ENCODE data around the gene VWA5B1.

VWA5B1 gene

GRCh38 chr1:20381961-20382360 is 91.3 kb downstream of the VWA5B1 start:
- Mint-ChIP-seq H3K9me3 (no peaks in the 10 kb centered on the region), H3K27me3 (ENCODE audit: low read depth) (peaks cover 14% of the 10 kb centered on the region), H3K36me3 (ENCODE audit: low read depth) (no peaks in the 10 kb centered on the region)

DNA sequence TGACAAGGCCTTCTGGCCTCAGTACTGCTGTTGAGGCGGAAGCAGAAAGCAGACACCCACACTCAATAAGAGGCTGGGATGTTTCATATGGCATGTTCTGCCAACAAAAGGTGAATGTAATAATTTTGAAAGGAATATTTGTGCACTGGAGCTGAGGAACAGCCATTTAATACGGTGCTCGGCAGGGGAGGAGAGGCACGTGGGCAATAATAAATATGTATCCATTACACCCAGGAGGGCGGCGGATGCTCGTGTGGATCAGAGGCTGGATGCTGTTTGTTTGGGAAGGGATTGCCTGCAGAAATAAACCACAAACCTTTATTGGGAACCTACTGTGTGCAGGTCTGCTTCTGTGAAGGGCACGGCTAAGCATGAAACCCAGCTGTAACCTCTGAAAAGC is 92.0 kb downstream of the VWA5B1 start:
- Mint-ChIP-seq H3K4me1 (ENCODE audit: low read depth) (no peaks in the 10 kb centered on the region), H3K4me3 (no peak overlapping the region), H3K27me3 (ENCODE audit: low read depth) (peaks cover 14% of the 10 kb centered on the region), H3K36me3 (ENCODE audit: low read depth) (no peaks in the 10 kb centered on the region), H3K9me3 (no peaks in the 10 kb centered on the region), H3K27ac (no peak overlapping the region)

More at GRCh38 chr1:20381961-20382360, 91.3 kb downstream of the VWA5B1 start:
- Mint-ChIP-seq H3K4me3 (no peak overlapping the region), H3K27ac (no peak overlapping the region), H3K4me1 (ENCODE audit: low read depth) (no peaks in the 10 kb centered on the region)

DNA sequence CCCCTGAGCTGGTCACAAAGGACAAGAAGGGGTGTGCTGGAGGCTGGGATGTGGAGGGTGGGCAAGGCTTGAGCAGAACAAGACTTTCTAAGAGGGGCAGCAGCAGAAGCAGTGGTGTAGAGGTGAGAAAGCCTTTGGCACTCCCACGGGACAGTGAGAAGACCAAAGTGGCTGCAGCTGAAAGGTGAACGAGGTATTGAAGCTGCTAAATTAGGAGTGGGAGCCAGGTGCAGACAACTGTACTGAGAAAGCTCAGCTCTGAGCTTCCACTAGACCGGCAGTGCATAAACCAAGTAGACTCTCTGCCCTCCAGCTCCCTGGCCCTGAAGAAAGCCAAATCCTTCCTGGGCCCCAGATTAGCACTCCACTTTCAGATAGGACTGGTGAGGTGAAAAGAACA is 93.0 kb downstream of the VWA5B1 start:
- H3K36me3 Mint-ChIP-seq (ENCODE audit: low read depth) = no peaks in the 10 kb centered on the region
- no peak overlapping the region for H3K4me3 Mint-ChIP-seq
- peaks cover 14% of the 10 kb centered on the region for H3K27me3 Mint-ChIP-seq (ENCODE audit: low read depth)
- H3K27ac Mint-ChIP-seq = no peak overlapping the region
- no peaks in the 10 kb centered on the region for H3K9me3 Mint-ChIP-seq
- no peaks in the 10 kb centered on the region for H3K4me1 Mint-ChIP-seq (ENCODE audit: low read depth)

- no peaks in the 10 kb centered on the region for H3K4me1 Mint-ChIP-seq (ENCODE audit: low read depth)
- H3K27me3 Mint-ChIP-seq (ENCODE audit: low read depth) = peaks cover 16% of the 10 kb centered on the region
These were observed 95.0 kb downstream of the VWA5B1 start for GRCh38 chr1:20385630-20386029.

GRCh38 chr1:20386323-20387081 is 95.8 kb downstream of the VWA5B1 start:
- Mint-ChIP-seq H3K4me1 (ENCODE audit: low read depth) (no peaks in the 10 kb centered on the region), H3K9me3 (no peaks in the 10 kb centered on the region), H3K36me3 (ENCODE audit: low read depth) (no peaks in the 10 kb centered on the region), H3K4me3 (no peak overlapping the region), H3K27ac (no peak overlapping the region), H3K27me3 (ENCODE audit: low read depth) (peaks cover 19% of the 10 kb centered on the region)

More at GRCh38 chr1:20385630-20386029, 95.0 kb downstream of the VWA5B1 start:
- Mint-ChIP-seq H3K36me3 (ENCODE audit: low read depth) (no peaks in the 10 kb centered on the region), H3K27ac (no peak overlapping the region), H3K4me3 (no peak overlapping the region), H3K9me3 (no peaks in the 10 kb centered on the region)

- H3K27me3 Mint-ChIP-seq (ENCODE audit: low read depth) = peaks cover 32% of the 10 kb centered on the region
- no peaks in the 10 kb centered on the region for H3K4me1 Mint-ChIP-seq (ENCODE audit: low read depth)
- peaks cover 9% of the 10 kb centered on the region for H3K9me3 Mint-ChIP-seq
- no peaks in the 10 kb centered on the region for H3K36me3 Mint-ChIP-seq (ENCODE audit: low read depth)
- no peak overlapping the region for H3K27ac Mint-ChIP-seq
- H3K4me3 Mint-ChIP-seq = no peak overlapping the region
These were observed 98.9 kb downstream of the VWA5B1 start for GRCh38 chr1:20389571-20389970.

DNA sequence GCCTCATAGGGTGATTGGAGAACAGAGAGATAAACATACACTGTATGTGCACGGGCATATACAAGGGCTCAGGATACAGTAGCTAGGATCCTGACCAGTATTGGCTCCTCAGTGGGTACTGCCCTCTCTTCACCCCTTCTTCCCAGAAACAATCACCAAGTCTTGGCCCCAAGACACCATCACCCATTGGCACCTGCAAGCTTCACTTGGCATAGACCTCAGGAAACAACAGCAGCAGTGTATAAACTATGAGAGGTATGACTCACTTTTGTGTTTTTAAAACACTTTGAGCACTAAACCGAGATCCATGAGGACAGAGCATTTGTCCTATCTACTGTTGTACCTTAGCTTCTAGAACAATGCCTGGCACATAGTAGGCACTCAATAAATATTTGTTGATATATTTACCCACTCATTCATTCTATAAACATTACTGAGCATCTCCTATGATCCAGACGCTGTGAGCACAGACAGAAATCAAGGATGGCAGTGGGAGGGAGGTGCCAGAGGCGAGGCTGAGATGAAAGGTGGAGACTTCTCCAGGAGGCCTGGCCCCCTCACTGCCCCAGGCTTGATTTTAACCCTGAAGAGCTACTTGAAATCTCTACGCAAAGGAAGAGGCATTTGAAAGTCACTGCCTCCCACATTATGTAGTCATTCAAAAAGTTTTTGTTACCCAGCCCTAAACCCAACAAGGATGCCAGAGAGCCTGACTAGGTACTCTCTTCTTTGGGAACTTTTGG is 100.1 kb downstream of the VWA5B1 start:
- no peak overlapping the region for H3K4me3 Mint-ChIP-seq
- no peaks in the 10 kb centered on the region for H3K4me1 Mint-ChIP-seq (ENCODE audit: low read depth)
- no peaks in the 10 kb centered on the region for H3K36me3 Mint-ChIP-seq (ENCODE audit: low read depth)
- H3K27ac Mint-ChIP-seq = no peak overlapping the region
- H3K27me3 Mint-ChIP-seq (ENCODE audit: low read depth) = peaks cover 24% of the 10 kb centered on the region
- H3K9me3 Mint-ChIP-seq = peaks cover 9% of the 10 kb centered on the region

- H3K4me3 Mint-ChIP-seq = no peak overlapping the region
- H3K4me1 Mint-ChIP-seq (ENCODE audit: low read depth) = no peaks in the 10 kb centered on the region
- peaks cover 26% of the 10 kb centered on the region for H3K27me3 Mint-ChIP-seq (ENCODE audit: low read depth)
- H3K36me3 Mint-ChIP-seq (ENCODE audit: low read depth) = no peaks in the 10 kb centered on the region
- no peak overlapping the region for H3K27ac Mint-ChIP-seq
- H3K9me3 Mint-ChIP-seq = peaks cover 9% of the 10 kb centered on the region
These were observed 104.6 kb downstream of the VWA5B1 start for GRCh38 chr1:20395255-20395654.

DNA sequence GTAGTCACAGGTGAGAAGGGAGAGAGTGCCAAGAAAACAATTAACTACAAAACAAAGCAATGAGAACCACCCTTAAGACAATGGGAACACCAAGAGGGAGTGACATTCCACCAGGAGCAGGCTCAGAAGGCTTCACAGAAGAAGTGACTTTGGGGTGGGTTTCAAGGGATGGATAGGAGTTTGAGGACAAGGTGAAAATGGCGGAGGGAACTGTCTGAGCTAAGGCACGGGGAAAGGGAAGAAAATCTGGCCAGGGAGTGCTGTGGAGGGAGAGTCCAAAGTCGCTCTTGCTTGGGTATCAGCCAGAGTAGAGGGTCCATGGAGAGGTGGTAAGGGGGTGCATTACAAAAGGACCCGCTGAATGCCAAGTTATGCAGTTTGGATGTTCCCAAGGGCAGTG is 108.1 kb downstream of the VWA5B1 start:
- Mint-ChIP-seq H3K4me1 (ENCODE audit: low read depth) (no peaks in the 10 kb centered on the region), H3K36me3 (ENCODE audit: low read depth) (no peaks in the 10 kb centered on the region), H3K4me3 (no peak overlapping the region), H3K9me3 (peaks cover 8% of the 10 kb centered on the region), H3K27ac (no peak overlapping the region), H3K27me3 (ENCODE audit: low read depth) (peaks cover 28% of the 10 kb centered on the region)

DNA sequence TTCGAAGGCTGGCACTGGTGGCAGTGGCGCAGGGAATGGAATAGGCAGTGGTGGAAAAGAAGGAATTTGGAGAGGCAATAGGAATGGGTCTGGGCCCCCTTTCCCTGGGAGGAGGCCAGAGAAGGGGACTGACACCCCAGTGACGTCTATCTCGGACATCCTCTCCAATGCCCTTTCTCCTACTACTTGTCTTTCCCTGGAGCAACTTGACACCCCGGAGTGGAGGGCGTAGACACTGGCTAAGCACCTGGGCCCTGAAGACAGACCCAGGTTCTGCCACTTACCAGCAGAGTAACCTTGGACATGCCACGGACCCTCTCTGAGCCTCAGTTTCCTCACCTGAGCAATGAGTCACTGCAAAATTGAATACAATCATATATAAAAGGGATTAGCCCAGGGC is 108.5 kb downstream of the VWA5B1 start:
- Mint-ChIP-seq H3K4me1 (ENCODE audit: low read depth) (no peaks in the 10 kb centered on the region), H3K36me3 (ENCODE audit: low read depth) (no peaks in the 10 kb centered on the region), H3K27me3 (ENCODE audit: low read depth) (peaks cover 23% of the 10 kb centered on the region), H3K9me3 (peaks cover 3% of the 10 kb centered on the region), H3K4me3 (no peak overlapping the region), H3K27ac (no peak overlapping the region)

- Mint-ChIP-seq H3K9me3 (no peaks in the 10 kb centered on the region), H3K27ac (no peak overlapping the region), H3K27me3 (ENCODE audit: low read depth) (peaks cover 26% of the 10 kb centered on the region), H3K4me1 (ENCODE audit: low read depth) (no peaks in the 10 kb centered on the region), H3K36me3 (ENCODE audit: low read depth) (no peaks in the 10 kb centered on the region), H3K4me3 (no peak overlapping the region)
These were observed 109.0 kb downstream of the VWA5B1 start for GRCh38 chr1:20399606-20400180.

DNA sequence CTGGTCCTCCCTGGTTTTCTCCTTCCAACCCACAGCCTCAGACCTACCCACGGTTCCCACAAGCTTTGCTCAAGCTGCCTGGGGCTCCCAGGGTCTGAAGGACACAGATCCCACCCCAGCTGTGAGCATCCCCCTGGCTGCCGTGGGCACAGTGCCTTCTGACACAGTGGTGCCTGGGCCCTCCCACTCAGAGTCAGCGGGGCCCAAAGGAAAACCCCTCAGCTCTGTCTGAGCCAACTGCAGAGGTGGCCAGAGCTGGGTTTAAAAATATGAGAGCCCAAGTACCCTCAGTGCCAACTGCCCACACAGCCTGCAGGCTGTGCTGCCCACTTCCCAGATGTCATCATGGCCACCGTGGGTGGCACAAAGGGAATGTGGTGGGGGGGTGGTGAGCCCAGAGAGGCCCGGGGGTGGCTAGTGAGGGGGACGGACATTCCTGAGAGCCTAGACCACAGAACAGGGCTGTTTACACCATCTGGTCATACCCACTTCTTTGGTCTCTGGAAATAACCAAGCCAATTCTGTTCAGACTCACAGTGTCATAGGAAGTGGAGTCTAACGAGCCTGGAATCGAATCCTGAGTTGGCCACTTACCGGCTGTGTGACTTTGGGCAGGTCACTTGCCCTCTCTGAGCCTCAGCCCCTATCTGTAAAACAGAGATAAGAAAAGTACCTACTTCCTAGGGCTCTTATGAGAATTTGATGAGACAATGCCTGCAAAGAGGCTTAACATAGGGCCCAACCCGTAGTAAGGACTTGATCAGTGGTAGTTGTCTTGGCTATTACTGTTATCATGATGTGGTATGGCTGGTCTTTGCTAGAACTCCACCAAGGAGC is 109.9 kb downstream of the VWA5B1 start:
- Mint-ChIP-seq H3K27me3 (ENCODE audit: low read depth) (peaks cover 32% of the 10 kb centered on the region), H3K4me3 (no peak overlapping the region), H3K27ac (no peak overlapping the region), H3K4me1 (ENCODE audit: low read depth) (no peaks in the 10 kb centered on the region), H3K36me3 (ENCODE audit: low read depth) (no peaks in the 10 kb centered on the region), H3K9me3 (no peaks in the 10 kb centered on the region)

DNA sequence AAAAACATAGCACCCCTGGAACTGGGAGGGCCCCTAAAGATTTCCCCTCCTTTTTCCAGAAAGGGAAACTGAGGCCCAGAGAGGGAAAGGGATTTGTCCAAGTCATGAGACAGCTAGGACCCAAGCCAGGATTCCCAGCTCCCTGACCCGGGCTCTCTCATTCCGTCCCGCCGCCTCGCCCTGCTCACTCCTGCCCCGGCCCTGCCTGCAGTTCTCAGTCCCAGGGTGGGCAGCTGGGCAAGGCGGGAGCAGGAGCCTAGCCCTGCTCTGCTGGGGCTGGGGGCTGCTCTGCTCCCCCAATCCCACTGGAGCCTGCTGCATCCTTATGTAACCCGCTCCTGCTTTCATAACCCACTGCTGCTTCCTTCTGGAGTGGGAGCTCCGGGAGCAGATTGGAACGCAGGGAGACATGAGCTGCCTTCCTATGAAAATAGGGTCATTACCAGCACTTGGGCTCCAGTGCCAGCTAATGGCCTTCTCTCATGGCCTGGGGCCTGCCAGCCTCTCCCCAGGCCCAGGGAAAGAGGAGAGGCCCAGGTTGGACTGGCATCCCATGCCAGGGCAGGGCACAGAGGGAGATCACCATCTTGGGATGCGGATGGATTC is 110.8 kb downstream of the VWA5B1 start:
- H3K27me3 Mint-ChIP-seq (ENCODE audit: low read depth) = peaks cover 42% of the 10 kb centered on the region
- H3K4me1 Mint-ChIP-seq (ENCODE audit: low read depth) = no peaks in the 10 kb centered on the region
- no peak overlapping the region for H3K27ac Mint-ChIP-seq
- no peaks in the 10 kb centered on the region for H3K9me3 Mint-ChIP-seq
- no peak overlapping the region for H3K4me3 Mint-ChIP-seq
- H3K36me3 Mint-ChIP-seq (ENCODE audit: low read depth) = no peaks in the 10 kb centered on the region

Measured in T-helper 1 cell treated with Interleukin-12 subunit alpha and Interleukin-12 subunit beta and Interleukin-4 antibody, amounts not matched to agents 30 μg/mL and 1 μg/mL, for 36 hours (primary cell).